WTC11 (cell line): ENCODE data around the gene KCTD3. TPM values are rescaled to one million over a fixed set of nuclear protein-coding genes. Genes with fewer than 3 reads are reported as not detected.

Experiments
- ATAC-seq: fragments of 200-7000 bp; cut with Tn5 transposase; 2 replicates; pipeline ENCODE4 v1.10.0; 2021; ENCODE audit warnings: mild to moderate bottlenecking, moderate library complexity
- Bru-seq: library from RNA; stranded (reverse); fragments of 400-500 nt; gene quantifications from one replicate; lab custom pipeline; 2021; lab: Mats Ljungman, UMichigan
- CTCF ChIA-PET: fragments of 300-600 bp; sonication (Branson Sonifier 250); formaldehyde crosslinking; loops from one replicate; lab custom pipeline; 2021; ENCODE audit warnings: antibody characterized with exemption; lab: Charles Lee
- POLR2A ChIA-PET: fragments of 350-600 bp; sonication (Branson Sonifier 250); formaldehyde crosslinking; loops from one replicate; lab custom pipeline; 2021; ENCODE audit warnings: antibody characterized with exemption; lab: Charles Lee
- DNase-seq: peaks from one replicate; pipeline ENCODE4 v3.0.0; 2021; ENCODE audit warnings: low spot score
- H3K27ac Mint-ChIP-seq: 2 replicates; pipeline ENCODE4 v1.8.0; 2021; ENCODE audit warnings: mixed read lengths
- H3K27me3 Mint-ChIP-seq: 2 replicates; pipeline ENCODE4 v1.8.0; 2021; ENCODE audit warnings: low read depth, mild to moderate bottlenecking, moderate library complexity, mixed read lengths
- H3K36me3 Mint-ChIP-seq: 2 replicates; pipeline ENCODE4 v1.8.0; 2021; ENCODE audit warnings: mixed read lengths
- H3K4me1 Mint-ChIP-seq: 2 replicates; pipeline ENCODE4 v1.8.0; 2022; ENCODE audit warnings: mixed read lengths
- H3K4me3 Mint-ChIP-seq: 2 replicates; pipeline ENCODE4 v1.8.0; 2021; ENCODE audit warnings: mild to moderate bottlenecking, moderate library complexity, mixed read lengths
- H3K9me3 Mint-ChIP-seq: 2 replicates; pipeline ENCODE4 v1.8.0; 2021; ENCODE audit warnings: mixed read lengths
- ATF1 ChIP-seq: sonication (generic); formaldehyde crosslinking; IDR thresholded peaks from 2 replicates; pipeline ENCODE4 v1.8.1; 2023; ENCODE audit warnings: mild to moderate bottlenecking, moderate library complexity, missing genetic modification reagents
- CBFB ChIP-seq: sonication (generic); formaldehyde crosslinking; IDR thresholded peaks from 2 replicates; pipeline ENCODE4 v1.8.1; 2022; ENCODE audit warnings: mild to moderate bottlenecking, low read depth, missing genetic modification reagents
- CREM ChIP-seq: sonication (generic); formaldehyde crosslinking; IDR thresholded peaks from 2 replicates; pipeline ENCODE4 v1.8.1; 2022; ENCODE audit warnings: mild to moderate bottlenecking, missing genetic modification reagents, moderate library complexity
- GABPB1 ChIP-seq: sonication (generic); formaldehyde crosslinking; IDR thresholded peaks from 2 replicates; pipeline ENCODE4 v1.8.1; 2023; ENCODE audit warnings: mild to moderate bottlenecking, missing genetic modification reagents
- GRHL2 ChIP-seq: fragments of 250-450 bp; sonication (Bioruptor Pico); IDR thresholded peaks from 2 replicates; pipeline ENCODE4 v1.8.0; 2022; ENCODE audit warnings: mild to moderate bottlenecking, moderate library complexity; ENCODE audit not compliant: insufficient replicate concordance, severe bottlenecking
- KAT7 ChIP-seq: sonication (generic); formaldehyde crosslinking; IDR thresholded peaks from 2 replicates; pipeline ENCODE4 v1.8.1; 2023; ENCODE audit warnings: missing genetic modification reagents, mild to moderate bottlenecking, borderline replicate concordance
- MXD4 ChIP-seq: fragments of 250-450 bp; sonication (Bioruptor Pico); IDR thresholded peaks from 2 replicates; pipeline ENCODE4 v1.8.0; 2021; ENCODE audit warnings: mild to moderate bottlenecking, moderate library complexity, borderline replicate concordance
- NR2C2 ChIP-seq: sonication (generic); formaldehyde crosslinking; IDR thresholded peaks from 2 replicates; pipeline ENCODE4 v1.8.0; 2022; ENCODE audit warnings: mild to moderate bottlenecking, missing genetic modification reagents
- NR3C1 ChIP-seq: sonication (generic); formaldehyde crosslinking; conservative IDR thresholded peaks from 2 replicates; pipeline ENCODE4 v1.8.1; 2023; ENCODE audit warnings: low read depth, mild to moderate bottlenecking, missing genetic modification reagents
- OVOL2 ChIP-seq: fragments of 250-450 bp; sonication (Bioruptor Pico); IDR thresholded peaks from 2 replicates; pipeline ENCODE4 v1.9.0; 2021; ENCODE audit warnings: mild to moderate bottlenecking, borderline replicate concordance
- RELA ChIP-seq: sonication (generic); formaldehyde crosslinking; IDR thresholded peaks from 2 replicates; pipeline ENCODE4 v1.8.1; 2022; ENCODE audit warnings: missing genetic modification reagents, mild to moderate bottlenecking, borderline replicate concordance
- SMAD3 ChIP-seq: sonication (generic); formaldehyde crosslinking; IDR thresholded peaks from 2 replicates; pipeline ENCODE4 v1.8.0; 2022; ENCODE audit warnings: missing genetic modification reagents, mild to moderate bottlenecking, borderline replicate concordance
- SP1 ChIP-seq: sonication (generic); formaldehyde crosslinking; conservative IDR thresholded peaks from 2 replicates; pipeline ENCODE4 v1.8.1; 2022; ENCODE audit warnings: missing genetic modification reagents
- TEAD1 ChIP-seq: sonication (generic); formaldehyde crosslinking; IDR thresholded peaks from 2 replicates; pipeline ENCODE4 v1.8.0; 2022; ENCODE audit warnings: mild to moderate bottlenecking, missing genetic modification reagents
- ZNF232 ChIP-seq: sonication (generic); formaldehyde crosslinking; IDR thresholded peaks from 2 replicates; pipeline ENCODE4 v1.8.0; 2022; ENCODE audit warnings: mild to moderate bottlenecking, missing genetic modification reagents
- ZNF263 ChIP-seq: sonication (generic); formaldehyde crosslinking; IDR thresholded peaks from 2 replicates; pipeline ENCODE4 v1.8.1; 2022; ENCODE audit warnings: low read depth, mild to moderate bottlenecking, moderate library complexity, missing genetic modification reagents
- ZNF671 ChIP-seq: fragments of 250-450 bp; sonication (Bioruptor Pico); IDR thresholded peaks from 2 replicates; pipeline ENCODE4 v1.8.0; 2021; ENCODE audit warnings: mild to moderate bottlenecking
- long read RNA-seq, 3 experiments: library from RNA in 1 of 3; library from capped mRNA in 1 of 3; library from polyadenylated mRNA in 1 of 3; unstranded in 2 of 3; stranded (forward) in 1 of 3; transcript quantifications; one replicate each; pipeline ENCODE4 v2.0.0, GENCODE V29; 2021
- total RNA-seq: library from RNA; stranded (reverse); gene quantifications from 3 replicates; pipeline ENCODE4 v1.2.3, GENCODE V29; 2021
- TF ChIP-seq, protein P1 (sequence below): fragments of 200-600 bp; IDR thresholded peaks from 2 replicates; pipeline ENCODE4 v1.8.0; 2022; ENCODE audit warnings: antibody characterized with exemption
- TF ChIP-seq, protein P2 (sequence below): fragments of 250-450 bp; sonication (Bioruptor Pico); IDR thresholded peaks from 2 replicates; pipeline ENCODE4 v2.1.2; 2022; ENCODE audit warnings: mild to moderate bottlenecking, moderate library complexity
- TF ChIP-seq, protein P3 (sequence below): sonication (generic); formaldehyde crosslinking; IDR thresholded peaks from 2 replicates; pipeline ENCODE4 v1.8.0; 2022; ENCODE audit warnings: mild to moderate bottlenecking, missing genetic modification reagents
- TF ChIP-seq, protein P4 (sequence below): sonication (generic); formaldehyde crosslinking; IDR thresholded peaks from 2 replicates; pipeline ENCODE4 v1.8.0; 2022; ENCODE audit warnings: mild to moderate bottlenecking, missing genetic modification reagents
- TF ChIP-seq, protein P5 (sequence below): fragments of 250-450 bp; sonication (Bioruptor Pico); IDR thresholded peaks from 2 replicates; pipeline ENCODE4 v1.8.0; 2021; ENCODE audit warnings: mild to moderate bottlenecking
- TF ChIP-seq, protein P6 (sequence below): fragments of 250-450 bp; sonication (Bioruptor Pico); IDR thresholded peaks from 2 replicates; pipeline ENCODE4 v1.9.0; 2021; ENCODE audit warnings: moderate library complexity, mild to moderate bottlenecking, inconsistent platforms, borderline replicate concordance

KCTD3 gene
- total RNA-seq, result 46.8 to 55.6 TPM (median 48.4 TPM) in 3 replicates
- percentile 90 among the genes with signal in this experiment for Bru-seq, nascent RNA
- long read RNA-seq, experiment 1, transcript KCTD3-201 (18 exons, 3,931 nt), result major isoform, 290 of 386 reads
- long read RNA-seq, experiment 1, partial matches to known transcripts, result 40 of 386 reads
- long read RNA-seq, experiment 1, other reads (novel, unspliced or antisense), result 53 of 386 reads
- long read RNA-seq, experiment 2, transcript KCTD3-201 (18 exons, 3,931 nt), result major isoform, 18 of 70 reads
- long read RNA-seq, experiment 2, partial matches to known transcripts, result 12 of 70 reads
- long read RNA-seq, experiment 2, other reads (novel, unspliced or antisense), result 36 of 70 reads
- long read RNA-seq, experiment 3, partial matches to known transcripts, result 8 of 15 reads
- long read RNA-seq, experiment 3, other reads (novel, unspliced or antisense), result 3 of 15 reads

DNA sequence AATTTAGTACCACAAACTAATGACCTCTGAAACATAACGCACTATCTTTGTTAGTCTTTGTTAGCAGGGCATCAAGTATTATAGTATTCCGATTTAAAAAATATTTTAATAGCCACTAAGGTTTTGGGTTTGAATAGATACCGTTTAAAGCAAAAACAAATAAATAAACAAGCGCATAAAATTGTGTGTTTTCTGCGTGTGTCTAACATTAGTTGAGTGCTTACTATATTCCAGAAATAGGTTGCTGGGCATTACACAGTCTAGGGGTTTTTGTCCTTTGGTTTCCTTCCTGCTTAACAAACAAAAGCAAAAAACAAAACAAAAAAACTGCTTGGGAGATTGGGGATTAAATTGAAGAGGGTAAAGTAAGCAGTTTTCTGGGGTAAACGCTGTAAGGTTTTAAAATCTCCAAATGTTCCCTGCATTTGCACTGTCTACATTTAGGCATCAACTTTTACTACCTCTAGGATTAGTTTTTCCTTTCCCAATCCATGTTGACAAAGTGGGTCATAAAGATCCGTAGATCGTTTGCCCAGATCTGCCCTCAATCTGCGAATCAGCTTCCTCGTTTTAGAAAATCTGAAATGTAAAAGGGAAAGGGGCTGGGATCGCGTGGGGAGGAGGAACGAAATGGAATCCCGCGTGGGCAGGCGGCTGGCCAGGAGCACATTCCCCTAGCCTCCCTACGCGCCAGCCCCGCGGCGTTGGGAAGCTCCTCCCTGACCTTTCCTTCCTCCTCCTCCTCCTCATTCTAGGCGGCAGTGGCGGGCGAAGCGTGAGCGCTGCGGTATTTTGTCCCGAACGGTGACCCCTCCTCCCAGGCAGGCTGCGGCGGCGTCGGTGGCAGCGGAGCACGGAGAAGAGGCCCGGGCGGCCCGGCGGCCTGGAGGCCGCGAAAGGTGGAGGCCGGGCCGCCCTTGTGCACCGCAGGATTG is at the start of gene KCTD3:
TSS of gene KCTD3 (plus strand) at position 749 of the 935 bp plus-strand sequence. CDS start 382 bp downstream, outside the sequence.
- POLR2A ChIA-PET, result interaction anchor here (0.5 to 1.0 kb wide), 3 partner anchors 9 to 957 kb away, joined by 3 to 9 read pairs (median 4); no protein-coding TSS in a partner anchor
- ATAC-seq, result peak; percentile 86
- Mint-ChIP-seq H3K9me3 (no peaks in the 10 kb centered on the region), H3K36me3 (no peaks in the 10 kb centered on the region), H3K27me3 (no peaks in the 10 kb centered on the region), H3K4me1 (peaks cover 38% of the 10 kb centered on the region), H3K4me3 (peak within 1 kb of the TSS; percentile 93), H3K27ac (peak within 1 kb of the TSS; percentile 97)
- DNase-seq, result peak; percentile 78
- CTCF ChIA-PET, result interaction anchor here (0.5 kb wide), 1 partner anchor 915 kb away, joined by 3 read pairs; no protein-coding TSS in a partner anchor
- TF ChIP-seq, protein P1, sequence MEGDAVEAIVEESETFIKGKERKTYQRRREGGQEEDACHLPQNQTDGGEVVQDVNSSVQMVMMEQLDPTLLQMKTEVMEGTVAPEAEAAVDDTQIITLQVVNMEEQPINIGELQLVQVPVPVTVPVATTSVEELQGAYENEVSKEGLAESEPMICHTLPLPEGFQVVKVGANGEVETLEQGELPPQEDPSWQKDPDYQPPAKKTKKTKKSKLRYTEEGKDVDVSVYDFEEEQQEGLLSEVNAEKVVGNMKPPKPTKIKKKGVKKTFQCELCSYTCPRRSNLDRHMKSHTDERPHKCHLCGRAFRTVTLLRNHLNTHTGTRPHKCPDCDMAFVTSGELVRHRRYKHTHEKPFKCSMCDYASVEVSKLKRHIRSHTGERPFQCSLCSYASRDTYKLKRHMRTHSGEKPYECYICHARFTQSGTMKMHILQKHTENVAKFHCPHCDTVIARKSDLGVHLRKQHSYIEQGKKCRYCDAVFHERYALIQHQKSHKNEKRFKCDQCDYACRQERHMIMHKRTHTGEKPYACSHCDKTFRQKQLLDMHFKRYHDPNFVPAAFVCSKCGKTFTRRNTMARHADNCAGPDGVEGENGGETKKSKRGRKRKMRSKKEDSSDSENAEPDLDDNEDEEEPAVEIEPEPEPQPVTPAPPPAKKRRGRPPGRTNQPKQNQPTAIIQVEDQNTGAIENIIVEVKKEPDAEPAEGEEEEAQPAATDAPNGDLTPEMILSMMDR, result no peak
- TF ChIP-seq SP1 (CRISPR knock-in tag) (peak; percentile 60), CBFB (no peak), GABPB1 (CRISPR knock-in tag) (0 out of 2 replicates have a peak, but pooled peaks have one; percentile 31), ZNF263 (peak; percentile 87), ATF1 (0 out of 2 replicates have a peak, but pooled peaks have one; percentile 11), ZNF232 (CRISPR knock-in tag) (0 out of 2 replicates have a peak, but pooled peaks have one; percentile 28), GRHL2 (no peak), MXD4 (CRISPR knock-in tag) (no peak), SMAD3 (no peak), TEAD1 (peak; percentile 90; the same call in 1 of the 2 replicates), CREM (CRISPR knock-in tag) (0 out of 2 replicates have a peak, but pooled peaks have one; percentile 23), KAT7 (CRISPR knock-in tag) (0 out of 2 replicates have a peak, but pooled peaks have one; percentile 38)
- TF ChIP-seq, protein P2, sequence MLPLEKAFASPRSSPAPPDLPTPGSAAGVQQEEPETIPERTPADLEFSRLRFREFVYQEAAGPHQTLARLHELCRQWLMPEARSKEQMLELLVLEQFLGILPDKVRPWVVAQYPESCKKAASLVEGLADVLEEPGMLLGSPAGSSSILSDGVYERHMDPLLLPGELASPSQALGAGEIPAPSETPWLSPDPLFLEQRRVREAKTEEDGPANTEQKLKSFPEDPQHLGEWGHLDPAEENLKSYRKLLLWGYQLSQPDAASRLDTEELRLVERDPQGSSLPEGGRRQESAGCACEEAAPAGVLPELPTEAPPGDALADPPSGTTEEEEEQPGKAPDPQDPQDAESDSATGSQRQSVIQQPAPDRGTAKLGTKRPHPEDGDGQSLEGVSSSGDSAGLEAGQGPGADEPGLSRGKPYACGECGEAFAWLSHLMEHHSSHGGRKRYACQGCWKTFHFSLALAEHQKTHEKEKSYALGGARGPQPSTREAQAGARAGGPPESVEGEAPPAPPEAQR (CRISPR knock-in tag), result no peak
- TF ChIP-seq, protein P3, sequence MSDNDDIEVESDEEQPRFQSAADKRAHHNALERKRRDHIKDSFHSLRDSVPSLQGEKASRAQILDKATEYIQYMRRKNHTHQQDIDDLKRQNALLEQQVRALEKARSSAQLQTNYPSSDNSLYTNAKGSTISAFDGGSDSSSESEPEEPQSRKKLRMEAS (CRISPR knock-in tag), result peak; percentile 67; the same call in 1 of the 2 replicates
- TF ChIP-seq, protein P4, sequence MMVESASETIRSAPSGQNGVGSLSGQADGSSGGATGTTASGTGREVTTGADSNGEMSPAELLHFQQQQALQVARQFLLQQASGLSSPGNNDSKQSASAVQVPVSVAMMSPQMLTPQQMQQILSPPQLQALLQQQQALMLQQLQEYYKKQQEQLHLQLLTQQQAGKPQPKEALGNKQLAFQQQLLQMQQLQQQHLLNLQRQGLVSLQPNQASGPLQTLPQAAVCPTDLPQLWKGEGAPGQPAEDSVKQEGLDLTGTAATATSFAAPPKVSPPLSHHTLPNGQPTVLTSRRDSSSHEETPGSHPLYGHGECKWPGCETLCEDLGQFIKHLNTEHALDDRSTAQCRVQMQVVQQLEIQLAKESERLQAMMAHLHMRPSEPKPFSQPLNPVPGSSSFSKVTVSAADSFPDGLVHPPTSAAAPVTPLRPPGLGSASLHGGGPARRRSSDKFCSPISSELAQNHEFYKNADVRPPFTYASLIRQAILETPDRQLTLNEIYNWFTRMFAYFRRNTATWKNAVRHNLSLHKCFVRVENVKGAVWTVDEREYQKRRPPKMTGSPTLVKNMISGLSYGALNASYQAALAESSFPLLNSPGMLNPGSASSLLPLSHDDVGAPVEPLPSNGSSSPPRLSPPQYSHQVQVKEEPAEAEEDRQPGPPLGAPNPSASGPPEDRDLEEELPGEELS (CRISPR knock-in tag), result peak; percentile 78

DNA sequence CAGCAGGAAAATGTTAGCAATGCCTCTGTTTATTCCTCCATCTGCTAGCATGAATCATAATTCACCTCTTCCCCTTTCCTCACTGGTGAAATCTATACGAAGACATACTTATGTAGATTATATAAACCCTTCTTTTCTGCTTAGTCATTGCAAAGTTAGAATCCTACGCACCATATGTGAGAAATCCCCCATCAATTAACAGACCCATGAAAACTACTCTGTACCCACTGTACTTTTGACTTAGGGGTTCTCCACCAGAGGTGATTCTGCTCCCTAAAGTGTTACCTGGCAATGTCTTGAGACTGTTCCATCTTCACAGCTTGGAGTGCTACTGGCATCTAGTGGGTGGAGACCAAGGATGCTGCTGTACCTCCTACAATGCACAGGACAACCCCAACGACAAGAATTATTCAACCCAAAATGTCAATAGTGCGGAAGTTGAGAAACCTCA is 49.6 kb upstream of the KCTD3 start:
- H3K4me1 Mint-ChIP-seq, result peaks cover 2% of the 10 kb centered on the region; the same call in 1 of the 2 replicates
- ATAC-seq, result peak; percentile 93
- no peak for TF ChIP-seq OVOL2
- TF ChIP-seq GABPB1 (CRISPR knock-in tag), result no peak
- no peak for TF ChIP-seq RELA
- TF ChIP-seq, protein P5, sequence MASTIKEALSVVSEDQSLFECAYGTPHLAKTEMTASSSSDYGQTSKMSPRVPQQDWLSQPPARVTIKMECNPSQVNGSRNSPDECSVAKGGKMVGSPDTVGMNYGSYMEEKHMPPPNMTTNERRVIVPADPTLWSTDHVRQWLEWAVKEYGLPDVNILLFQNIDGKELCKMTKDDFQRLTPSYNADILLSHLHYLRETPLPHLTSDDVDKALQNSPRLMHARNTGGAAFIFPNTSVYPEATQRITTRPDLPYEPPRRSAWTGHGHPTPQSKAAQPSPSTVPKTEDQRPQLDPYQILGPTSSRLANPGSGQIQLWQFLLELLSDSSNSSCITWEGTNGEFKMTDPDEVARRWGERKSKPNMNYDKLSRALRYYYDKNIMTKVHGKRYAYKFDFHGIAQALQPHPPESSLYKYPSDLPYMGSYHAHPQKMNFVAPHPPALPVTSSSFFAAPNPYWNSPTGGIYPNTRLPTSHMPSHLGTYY (CRISPR knock-in tag), result no peak
- TF ChIP-seq NR3C1 (CRISPR knock-in tag), result no peak
- no peak for TF ChIP-seq NR2C2
- TF ChIP-seq ZNF671 (CRISPR knock-in tag), result no peak
- TF ChIP-seq, protein P6, sequence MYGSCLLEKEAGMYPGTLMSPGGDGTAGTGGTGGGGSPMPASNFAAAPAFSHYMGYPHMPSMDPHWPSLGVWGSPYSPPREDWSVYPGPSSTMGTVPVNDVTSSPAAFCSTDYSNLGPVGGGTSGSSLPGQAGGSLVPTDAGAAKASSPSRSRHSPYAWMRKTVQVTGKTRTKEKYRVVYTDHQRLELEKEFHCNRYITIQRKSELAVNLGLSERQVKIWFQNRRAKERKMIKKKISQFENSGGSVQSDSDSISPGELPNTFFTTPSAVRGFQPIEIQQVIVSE (CRISPR knock-in tag), result no peak
- H3K27me3 Mint-ChIP-seq, result no peaks in the 10 kb centered on the region
- no peak overlapping the region for H3K27ac Mint-ChIP-seq
- peaks cover 11% of the 10 kb centered on the region for H3K9me3 Mint-ChIP-seq
- H3K36me3 Mint-ChIP-seq, result no peaks in the 10 kb centered on the region
- CTCF ChIA-PET, result interaction anchor here (0.6 kb wide), 1 partner anchor 694 kb away, joined by 4 read pairs; no protein-coding TSS in a partner anchor
- peak; percentile 22 for DNase-seq
- H3K4me3 Mint-ChIP-seq, result no peak overlapping the region
- POLR2A ChIA-PET, result no interaction called here
